HG02678 (cell line): ENCODE data around the gene FBXO42.
A peak's percentile ranks its signal among the peaks of the same experiment; 100 is the strongest.
"Not testable (repeated sequence)": the region's sequence is repeated elsewhere in the genome, so short reads cannot be mapped to it uniquely, and the experiment has no call there.

Experiments
- ATAC-seq: cut with Tn5 transposase; IDR thresholded peaks from one replicate; pipeline ENCODE4 v1.9.1; 2021; ENCODE audit warnings: mild to moderate bottlenecking, moderate library complexity; ENCODE audit not compliant: unreplicated experiment

Gene FBXO42

GRCh38 chr1:16372535-16373285, 20.4 kb upstream of the FBXO42 start:
- ATAC-seq = no peak

GRCh38 chr1:16371725-16372124, 19.4 kb upstream of the FBXO42 start:
- no peak for ATAC-seq

- ATAC-seq = no peak
These were observed 17.5 kb upstream of the FBXO42 start for GRCh38 chr1:16369821-16370220.

- ATAC-seq = no peak
These were observed 15.9 kb upstream of the FBXO42 start for GRCh38 chr1:16367968-16368890.

- peak; percentile 62 for ATAC-seq
These were observed 15.1 kb upstream of the FBXO42 start for GRCh38 chr1:16367258-16367967.

GRCh38 chr1:16366722-16367257, 14.5 kb upstream of the FBXO42 start, which contains the start of gene SZRD1:
Gene SZRD1, plus strand, starts transcription at chr1:16367242. Its CDS starts 16 bp downstream, at chr1:16367258.
- peak; percentile 79 for ATAC-seq

GRCh38 chr1:16365146-16365498, 12.8 kb upstream of the FBXO42 start:
- ATAC-seq = not testable (repeated sequence)

GRCh38 chr1:16356867-16357266, 4.6 kb upstream of the FBXO42 start:
- no peak for ATAC-seq

- no peak for ATAC-seq
These were observed 2.3 kb upstream of the FBXO42 start for GRCh38 chr1:16354619-16355018.

GRCh38 chr1:16352842-16353535, 709 bp upstream of the FBXO42 start:
- ATAC-seq = no peak

- ATAC-seq = no peak
These were observed 755 bp downstream of the FBXO42 start for GRCh38 chr1:16351456-16351993.

GRCh38 chr1:16349847-16350406, 2.4 kb downstream of the FBXO42 start:
- no peak for ATAC-seq

- no peak for ATAC-seq
These were observed 3.7 kb downstream of the FBXO42 start for GRCh38 chr1:16348414-16349182.

GRCh38 chr1:16343276-16343675, 9.0 kb downstream of the FBXO42 start:
- ATAC-seq = not testable (repeated sequence)

GRCh38 chr1:16342331-16343062, 9.8 kb downstream of the FBXO42 start:
- ATAC-seq = no peak

- ATAC-seq = no peak
These were observed 11.6 kb downstream of the FBXO42 start for GRCh38 chr1:16340673-16341072.

- ATAC-seq = no peak
These were observed 13.3 kb downstream of the FBXO42 start for GRCh38 chr1:16338961-16339360.

- no peak for ATAC-seq
These were observed 17.5 kb downstream of the FBXO42 start for GRCh38 chr1:16334655-16335340.
